ENCODE measurements around the gene BTBD9. TPM values are rescaled to one million over a fixed set of nuclear protein-coding genes. Genes with fewer than 3 reads are reported as not detected.

Gene BTBD9
- total RNA-seq, 1 donor = 25.3 TPM

DNA sequence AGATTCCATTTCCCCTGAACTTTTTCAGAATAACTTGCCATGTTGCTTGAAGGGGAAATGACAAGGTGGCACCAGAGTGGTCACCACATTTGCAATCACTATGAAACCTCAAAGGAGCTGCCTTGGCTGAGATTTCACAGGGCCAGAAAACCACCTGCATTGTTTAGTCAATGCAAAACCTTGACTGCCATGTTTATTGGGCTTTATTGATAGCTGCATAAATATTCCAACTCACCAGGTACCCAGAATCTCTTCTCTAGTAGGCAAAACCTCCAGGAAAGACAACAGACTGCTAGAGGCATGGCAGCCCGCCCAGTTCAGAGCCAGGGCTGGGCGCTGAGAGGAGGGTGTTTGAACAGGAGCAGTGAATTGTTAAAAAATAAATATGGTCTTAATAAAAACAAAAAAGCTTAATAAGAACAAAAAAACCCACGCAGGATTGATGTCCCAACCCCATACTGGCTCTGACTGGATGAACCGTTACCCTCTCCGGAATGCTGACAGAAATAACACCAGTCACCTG, 444.6 kb downstream of the BTBD9 start:
- Histone ChIP-seq H2AFZ (ENCODE audit: low read length) (no peak overlapping the region), H3K4me1 (ENCODE audit: insufficient read depth, low read length) (no peaks in the 10 kb centered on the region), H3K9me3 (ENCODE audit: low read depth, low read length) (no peaks in the 10 kb centered on the region), H3K27me3 (ENCODE audit: insufficient read depth, low read length) (no peaks in the 10 kb centered on the region), H3K79me2 (ENCODE audit: insufficient read depth, low read length) (no peaks in the 10 kb centered on the region), H3K36me3 (ENCODE audit: insufficient read depth, low read length) (no peaks in the 10 kb centered on the region), H3K27ac (ENCODE audit: low read depth, low read length) (no peak overlapping the region), H3K4me2 (ENCODE audit: insufficient read depth, low read length) (no peak overlapping the region), H4K20me1 (ENCODE audit: insufficient read depth, low read length) (peaks cover 13% of the 10 kb centered on the region), H3K4me3 (ENCODE audit: insufficient read depth, low read length) (no peak overlapping the region)
- TF ChIP-seq, protein P1, sequence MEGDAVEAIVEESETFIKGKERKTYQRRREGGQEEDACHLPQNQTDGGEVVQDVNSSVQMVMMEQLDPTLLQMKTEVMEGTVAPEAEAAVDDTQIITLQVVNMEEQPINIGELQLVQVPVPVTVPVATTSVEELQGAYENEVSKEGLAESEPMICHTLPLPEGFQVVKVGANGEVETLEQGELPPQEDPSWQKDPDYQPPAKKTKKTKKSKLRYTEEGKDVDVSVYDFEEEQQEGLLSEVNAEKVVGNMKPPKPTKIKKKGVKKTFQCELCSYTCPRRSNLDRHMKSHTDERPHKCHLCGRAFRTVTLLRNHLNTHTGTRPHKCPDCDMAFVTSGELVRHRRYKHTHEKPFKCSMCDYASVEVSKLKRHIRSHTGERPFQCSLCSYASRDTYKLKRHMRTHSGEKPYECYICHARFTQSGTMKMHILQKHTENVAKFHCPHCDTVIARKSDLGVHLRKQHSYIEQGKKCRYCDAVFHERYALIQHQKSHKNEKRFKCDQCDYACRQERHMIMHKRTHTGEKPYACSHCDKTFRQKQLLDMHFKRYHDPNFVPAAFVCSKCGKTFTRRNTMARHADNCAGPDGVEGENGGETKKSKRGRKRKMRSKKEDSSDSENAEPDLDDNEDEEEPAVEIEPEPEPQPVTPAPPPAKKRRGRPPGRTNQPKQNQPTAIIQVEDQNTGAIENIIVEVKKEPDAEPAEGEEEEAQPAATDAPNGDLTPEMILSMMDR (IDR thresholded peaks at IDR 0.05; ENCODE audit: extremely low read depth, low read depth, low read length) = no peak
- no peak for DNase-seq (ENCODE audit: insufficient read length, low spot score, missing footprints)

DNA sequence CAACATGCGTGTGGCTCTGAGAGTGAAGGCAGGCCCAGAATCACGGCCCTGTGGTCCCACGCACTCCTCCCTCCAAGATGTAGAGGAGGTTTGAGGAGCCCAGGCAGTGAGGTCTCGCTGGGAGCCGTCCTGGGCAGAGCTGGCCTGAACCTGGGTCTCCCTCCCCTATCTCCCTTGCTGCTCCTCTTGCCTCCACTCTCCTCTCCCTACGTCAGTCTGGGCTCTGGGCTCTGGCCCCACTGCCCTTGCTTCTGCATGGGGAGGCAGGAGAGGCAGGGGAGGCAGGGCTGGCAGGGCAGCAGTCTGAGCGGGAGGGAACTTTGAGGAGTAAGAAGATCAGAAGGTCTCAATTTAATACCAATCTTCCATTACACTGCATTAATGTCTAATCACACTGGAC, 445.1 kb downstream of the BTBD9 start:
- no peaks in the 10 kb centered on the region for H3K36me3 ChIP-seq (ENCODE audit: insufficient read depth, low read length)
- no peaks in the 10 kb centered on the region for H3K27me3 ChIP-seq (ENCODE audit: insufficient read depth, low read length)
- peaks cover 10% of the 10 kb centered on the region for H4K20me1 ChIP-seq (ENCODE audit: insufficient read depth, low read length)
- no peak overlapping the region for H3K27ac ChIP-seq (ENCODE audit: low read depth, low read length)
- no peaks in the 10 kb centered on the region for H3K9me3 ChIP-seq (ENCODE audit: low read depth, low read length)
- TF ChIP-seq, protein P1 (IDR thresholded peaks at IDR 0.05; ENCODE audit: extremely low read depth, low read depth, low read length) = no peak
- H3K4me1 ChIP-seq (ENCODE audit: insufficient read depth, low read length) = no peaks in the 10 kb centered on the region
- H3K4me2 ChIP-seq (ENCODE audit: insufficient read depth, low read length) = no peak overlapping the region
- no peak overlapping the region for H3K4me3 ChIP-seq (ENCODE audit: insufficient read depth, low read length)
- no peak for DNase-seq (ENCODE audit: insufficient read length, low spot score, missing footprints)
- no peaks in the 10 kb centered on the region for H3K79me2 ChIP-seq (ENCODE audit: insufficient read depth, low read length)
- H2AFZ ChIP-seq (ENCODE audit: low read length) = no peak overlapping the region

DNA sequence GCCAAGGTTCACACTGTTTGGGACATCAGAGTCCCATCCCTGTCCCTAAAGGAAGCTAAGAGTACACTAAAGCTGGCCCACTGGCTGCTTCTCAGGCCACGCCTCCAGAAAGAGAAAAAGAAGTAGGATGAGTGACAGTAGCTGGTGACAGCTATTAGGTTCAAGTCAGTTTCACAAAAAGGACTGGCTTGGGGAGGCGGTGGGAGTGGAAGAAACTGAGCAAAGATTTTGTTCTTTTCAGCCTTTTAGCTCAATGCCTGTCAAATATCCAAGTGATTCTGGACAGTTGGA, 445.5 kb downstream of the BTBD9 start:
- Histone ChIP-seq H3K4me3 (ENCODE audit: insufficient read depth, low read length) (no peak overlapping the region), H4K20me1 (ENCODE audit: insufficient read depth, low read length) (peaks cover 8% of the 10 kb centered on the region), H3K27me3 (ENCODE audit: insufficient read depth, low read length) (no peaks in the 10 kb centered on the region), H3K79me2 (ENCODE audit: insufficient read depth, low read length) (no peaks in the 10 kb centered on the region), H2AFZ (ENCODE audit: low read length) (no peak overlapping the region), H3K27ac (ENCODE audit: low read depth, low read length) (no peak overlapping the region), H3K36me3 (ENCODE audit: insufficient read depth, low read length) (no peaks in the 10 kb centered on the region), H3K9me3 (ENCODE audit: low read depth, low read length) (no peaks in the 10 kb centered on the region), H3K4me2 (ENCODE audit: insufficient read depth, low read length) (no peak overlapping the region), H3K4me1 (ENCODE audit: insufficient read depth, low read length) (no peaks in the 10 kb centered on the region)
- TF ChIP-seq, protein P1 (IDR thresholded peaks at IDR 0.05; ENCODE audit: extremely low read depth, low read depth, low read length) = no peak
- no peak for DNase-seq (ENCODE audit: insufficient read length, low spot score, missing footprints)

DNA sequence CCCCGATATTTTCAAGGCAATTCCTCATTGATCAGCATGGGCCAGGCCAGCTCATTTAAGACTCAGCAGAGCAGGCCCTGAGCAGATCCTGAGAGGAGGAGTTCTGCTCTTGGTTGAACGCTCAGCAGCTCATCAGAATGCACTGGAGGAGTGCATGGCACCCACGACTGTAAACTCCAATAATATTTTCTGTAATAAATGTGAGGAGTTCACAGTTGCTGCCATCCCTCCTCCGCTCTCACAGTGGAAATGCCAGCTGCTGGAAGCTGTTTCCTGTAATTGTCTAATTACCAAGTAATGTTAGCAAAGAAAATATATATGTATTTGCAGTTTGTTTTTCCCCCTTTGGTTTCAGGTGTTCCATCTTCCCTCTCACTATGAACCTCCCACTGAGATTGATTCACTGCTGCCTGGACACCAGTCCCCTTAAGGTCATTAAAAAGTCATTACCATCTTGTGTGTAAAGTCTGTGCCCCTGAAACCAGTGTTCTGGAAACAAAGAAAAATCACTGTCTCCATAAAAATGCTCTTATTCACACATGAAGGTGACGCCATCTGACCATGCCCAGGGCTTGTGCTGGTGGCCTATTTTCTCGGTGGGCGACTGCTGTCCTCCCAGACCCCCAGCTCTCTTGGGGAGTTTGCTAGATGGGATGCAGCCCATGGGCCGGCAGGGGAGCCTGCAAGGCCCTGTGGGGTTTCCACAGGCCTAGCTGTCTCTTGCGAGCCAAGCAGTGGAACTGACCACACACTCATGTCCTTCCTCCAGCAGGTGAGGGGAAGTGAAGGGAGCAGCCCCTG, 446.0 kb downstream of the BTBD9 start:
- Histone ChIP-seq H4K20me1 (ENCODE audit: insufficient read depth, low read length) (peaks cover 4% of the 10 kb centered on the region), H3K4me1 (ENCODE audit: insufficient read depth, low read length) (no peaks in the 10 kb centered on the region), H3K79me2 (ENCODE audit: insufficient read depth, low read length) (no peaks in the 10 kb centered on the region), H3K9me3 (ENCODE audit: low read depth, low read length) (no peaks in the 10 kb centered on the region), H2AFZ (ENCODE audit: low read length) (no peak overlapping the region), H3K4me2 (ENCODE audit: insufficient read depth, low read length) (no peak overlapping the region), H3K27ac (ENCODE audit: low read depth, low read length) (no peak overlapping the region), H3K27me3 (ENCODE audit: insufficient read depth, low read length) (no peaks in the 10 kb centered on the region), H3K36me3 (ENCODE audit: insufficient read depth, low read length) (no peaks in the 10 kb centered on the region), H3K4me3 (ENCODE audit: insufficient read depth, low read length) (no peak overlapping the region)
- TF ChIP-seq, protein P1 (IDR thresholded peaks at IDR 0.05; ENCODE audit: extremely low read depth, low read depth, low read length) = no peak
- DNase-seq (ENCODE audit: insufficient read length, low spot score, missing footprints) = no peak

Measured in osteoblast (primary cell).